Mammary epithelial cell (primary cell): ENCODE results near the gene SPAG6.

Experiments
- EZH2 ChIP-seq: IDR thresholded peaks from 2 replicates; pipeline ENCODE4 v1.6.1; 2012; ENCODE audit warnings: low read length, inconsistent platforms, borderline replicate concordance
- TF ChIP-seq, protein P1 (sequence below), 2 donors: IDR thresholded peaks in 1 of 2; conservative IDR thresholded peaks in 1 of 2; 2 replicates each; pipeline ENCODE4 v1.5.1; 2011 to 2012; ENCODE audit warnings: inconsistent platforms in 2 of 2, low read length in 2 of 2, mild to moderate bottlenecking in 2 of 2, control low read depth in 1 of 2, low read depth in 1 of 2; ENCODE audit not compliant: insufficient read depth in 1 of 2; ENCODE audit errors: extremely low read depth in 1 of 2

GRCh38 chr10:22322641-22323160 is 22.6 kb upstream of the SPAG6 start:
- no peak for TF ChIP-seq EZH2
- TF ChIP-seq, protein P1, sequence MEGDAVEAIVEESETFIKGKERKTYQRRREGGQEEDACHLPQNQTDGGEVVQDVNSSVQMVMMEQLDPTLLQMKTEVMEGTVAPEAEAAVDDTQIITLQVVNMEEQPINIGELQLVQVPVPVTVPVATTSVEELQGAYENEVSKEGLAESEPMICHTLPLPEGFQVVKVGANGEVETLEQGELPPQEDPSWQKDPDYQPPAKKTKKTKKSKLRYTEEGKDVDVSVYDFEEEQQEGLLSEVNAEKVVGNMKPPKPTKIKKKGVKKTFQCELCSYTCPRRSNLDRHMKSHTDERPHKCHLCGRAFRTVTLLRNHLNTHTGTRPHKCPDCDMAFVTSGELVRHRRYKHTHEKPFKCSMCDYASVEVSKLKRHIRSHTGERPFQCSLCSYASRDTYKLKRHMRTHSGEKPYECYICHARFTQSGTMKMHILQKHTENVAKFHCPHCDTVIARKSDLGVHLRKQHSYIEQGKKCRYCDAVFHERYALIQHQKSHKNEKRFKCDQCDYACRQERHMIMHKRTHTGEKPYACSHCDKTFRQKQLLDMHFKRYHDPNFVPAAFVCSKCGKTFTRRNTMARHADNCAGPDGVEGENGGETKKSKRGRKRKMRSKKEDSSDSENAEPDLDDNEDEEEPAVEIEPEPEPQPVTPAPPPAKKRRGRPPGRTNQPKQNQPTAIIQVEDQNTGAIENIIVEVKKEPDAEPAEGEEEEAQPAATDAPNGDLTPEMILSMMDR (conservative IDR thresholded peaks at IDR 0.05 in 1 of 2, IDR thresholded peaks at IDR 0.05 in 1 of 2; ENCODE audit: extremely low read depth in 1 of 2, insufficient read depth in 1 of 2, low read depth in 1 of 2, low read length in 2 of 2), result no peak
